Activated naive CD4-positive, alpha-beta T cell treated with anti-CD3 and anti-CD28 coated beads for 36 hours (primary cell): ENCODE data around the gene EFNA2. TPM values are rescaled to one million over a fixed set of nuclear protein-coding genes. Genes with fewer than 3 reads are reported as not detected.

Source experiments
- CTCF ChIA-PET: fragments of 350-600 bp; sonication (Branson Sonifier 250); formaldehyde crosslinking; loops from one replicate; lab custom pipeline; 2021; ENCODE audit warnings: antibody characterized with exemption; lab: Charles Lee
- DNase-seq: peaks from one replicate; pipeline ENCODE4 v3.0.0-alpha.2; 2020
- H3K27ac Mint-ChIP-seq: one replicate; pipeline ENCODE4 v1.8.0; 2021; ENCODE audit warnings: mild to moderate bottlenecking, mixed read lengths
- H3K27me3 Mint-ChIP-seq: one replicate; pipeline ENCODE4 v1.8.0; 2021; ENCODE audit warnings: low read depth, mixed read lengths
- H3K36me3 Mint-ChIP-seq: one replicate; pipeline ENCODE4 v1.8.0; 2021; ENCODE audit warnings: low read depth, mixed read lengths
- H3K4me1 Mint-ChIP-seq: one replicate; pipeline ENCODE4 v1.8.0; 2021; ENCODE audit warnings: low read depth, mixed read lengths
- H3K4me3 Mint-ChIP-seq: one replicate; pipeline ENCODE4 v1.8.0; 2021; ENCODE audit warnings: mild to moderate bottlenecking, moderate library complexity, mixed read lengths
- H3K9me3 Mint-ChIP-seq: one replicate; pipeline ENCODE4 v1.8.0; 2021; ENCODE audit warnings: mixed read lengths
- intact Hi-C: fragments of 100-400 bp; cut with micrococcal nuclease; formaldehyde crosslinking; loops from one replicate; pipeline ENCODE4 v1.15.1; 2023
- total RNA-seq, 2 experiments: library from RNA; stranded (reverse); gene quantifications; one replicate each; pipeline ENCODE4 v1.2.3, GENCODE V29; 2021

The EFNA2 gene
- total RNA-seq, 2 experiments from 2014 or later, result not detected

GRCh38 chr19:1270213-1270853 is 15.3 kb upstream of the EFNA2 start:
- no peak for DNase-seq
- intact Hi-C loops, result loop anchor here (10.0 kb wide), 1 partner anchor 324 kb away; the partner anchor contains the start of gene MBD3
- Mint-ChIP-seq H3K4me3 (peak overlapping the region; percentile 87), H3K4me1 (peaks cover 65% of the 10 kb centered on the region), H3K36me3 (peaks cover 43% of the 10 kb centered on the region), H3K9me3 (no peaks in the 10 kb centered on the region), H3K27ac (peak overlapping the region; percentile 83), H3K27me3 (no peaks in the 10 kb centered on the region)
- CTCF ChIA-PET, result no interaction called here

- H3K9me3 Mint-ChIP-seq, result no peaks in the 10 kb centered on the region
- peaks cover 42% of the 10 kb centered on the region for H3K36me3 Mint-ChIP-seq
- intact Hi-C loops, result loop anchor here (10.0 kb wide), 1 partner anchor 324 kb away; the partner anchor contains the start of gene MBD3
- CTCF ChIA-PET, result interaction anchor here (3.7 kb wide), 1 partner anchor 27 kb away, joined by 25 read pairs; no protein-coding TSS in a partner anchor
- H3K4me3 Mint-ChIP-seq, result peak overlapping the region; percentile 87
- peaks cover 60% of the 10 kb centered on the region for H3K4me1 Mint-ChIP-seq
- H3K27ac Mint-ChIP-seq, result peak overlapping the region; percentile 83
- no peaks in the 10 kb centered on the region for H3K27me3 Mint-ChIP-seq
- DNase-seq, result no peak
These were observed 14.7 kb upstream of the EFNA2 start for GRCh38 chr19:1270854-1271527.

DNA sequence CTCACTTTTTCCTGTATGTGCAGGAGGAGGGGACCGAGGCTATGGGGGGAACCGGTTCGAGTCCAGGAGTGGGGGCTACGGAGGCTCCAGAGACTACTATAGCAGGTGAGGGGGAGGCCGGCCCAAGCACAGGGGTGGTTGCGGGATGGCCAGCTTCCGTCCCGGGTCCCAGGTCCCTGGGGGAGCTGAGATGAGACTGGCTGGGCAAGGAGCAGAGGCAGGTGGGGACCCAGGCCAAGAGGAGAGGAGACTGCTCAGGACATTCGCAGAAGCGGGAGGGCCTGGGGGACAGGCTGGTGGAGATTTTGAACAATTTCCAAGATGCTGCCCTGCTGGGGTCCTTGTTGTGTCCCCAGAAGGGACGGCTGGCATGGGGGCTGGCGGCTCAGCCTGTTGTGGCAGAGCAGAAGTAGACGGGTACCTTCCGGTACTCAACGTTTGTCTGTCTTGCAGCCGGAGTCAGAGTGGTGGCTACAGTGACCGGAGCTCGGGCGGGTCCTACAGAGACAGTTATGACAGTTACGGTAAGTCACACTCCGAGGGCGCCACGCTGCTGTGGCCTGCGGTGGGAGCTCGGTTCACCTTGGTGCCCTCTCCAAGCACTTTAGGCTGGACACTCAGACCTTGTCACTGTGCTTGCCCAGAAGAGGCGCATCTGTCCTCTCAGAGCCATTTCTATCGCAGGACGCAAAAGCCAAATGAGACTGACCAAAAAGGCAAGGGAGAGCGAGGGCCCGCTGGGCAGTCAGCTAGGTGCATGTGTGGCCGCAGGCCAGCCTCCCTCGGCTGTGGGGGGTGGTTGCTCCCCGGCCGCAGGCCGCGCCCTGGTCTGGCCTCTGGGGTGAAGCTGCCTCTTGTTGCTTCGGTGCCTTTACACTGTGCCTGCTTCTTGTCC is 13.9 kb upstream of the EFNA2 start:
- peaks cover 61% of the 10 kb centered on the region for H3K4me1 Mint-ChIP-seq
- peak overlapping the region; percentile 87 for H3K4me3 Mint-ChIP-seq
- H3K27me3 Mint-ChIP-seq, result no peaks in the 10 kb centered on the region
- intact Hi-C loops, result loop anchor here (10.0 kb wide), 1 partner anchor 323 kb away; the partner anchor contains the start of gene MBD3
- H3K36me3 Mint-ChIP-seq, result peaks cover 46% of the 10 kb centered on the region
- peak overlapping the region; percentile 83 for H3K27ac Mint-ChIP-seq
- CTCF ChIA-PET, result interaction anchor here (3.7 kb wide), 1 partner anchor 28 kb away, joined by 25 read pairs; no protein-coding TSS in a partner anchor
- no peaks in the 10 kb centered on the region for H3K9me3 Mint-ChIP-seq
- DNase-seq, result no peak

GRCh38 chr19:1272423-1273262 is 13.0 kb upstream of the EFNA2 start:
- Mint-ChIP-seq H3K36me3 (peaks cover 48% of the 10 kb centered on the region), H3K4me1 (peaks cover 59% of the 10 kb centered on the region), H3K9me3 (no peaks in the 10 kb centered on the region), H3K27ac (peak overlapping the region; percentile 70), H3K27me3 (no peaks in the 10 kb centered on the region), H3K4me3 (peak overlapping the region; percentile 32)
- intact Hi-C loops, result loop anchor here (10.0 kb wide), 1 partner anchor 322 kb away; the partner anchor contains the start of gene MBD3
- CTCF ChIA-PET, result interaction anchor here (3.7 kb wide), 1 partner anchor 29 kb away, joined by 25 read pairs; no protein-coding TSS in a partner anchor
- DNase-seq, result no peak

DNA sequence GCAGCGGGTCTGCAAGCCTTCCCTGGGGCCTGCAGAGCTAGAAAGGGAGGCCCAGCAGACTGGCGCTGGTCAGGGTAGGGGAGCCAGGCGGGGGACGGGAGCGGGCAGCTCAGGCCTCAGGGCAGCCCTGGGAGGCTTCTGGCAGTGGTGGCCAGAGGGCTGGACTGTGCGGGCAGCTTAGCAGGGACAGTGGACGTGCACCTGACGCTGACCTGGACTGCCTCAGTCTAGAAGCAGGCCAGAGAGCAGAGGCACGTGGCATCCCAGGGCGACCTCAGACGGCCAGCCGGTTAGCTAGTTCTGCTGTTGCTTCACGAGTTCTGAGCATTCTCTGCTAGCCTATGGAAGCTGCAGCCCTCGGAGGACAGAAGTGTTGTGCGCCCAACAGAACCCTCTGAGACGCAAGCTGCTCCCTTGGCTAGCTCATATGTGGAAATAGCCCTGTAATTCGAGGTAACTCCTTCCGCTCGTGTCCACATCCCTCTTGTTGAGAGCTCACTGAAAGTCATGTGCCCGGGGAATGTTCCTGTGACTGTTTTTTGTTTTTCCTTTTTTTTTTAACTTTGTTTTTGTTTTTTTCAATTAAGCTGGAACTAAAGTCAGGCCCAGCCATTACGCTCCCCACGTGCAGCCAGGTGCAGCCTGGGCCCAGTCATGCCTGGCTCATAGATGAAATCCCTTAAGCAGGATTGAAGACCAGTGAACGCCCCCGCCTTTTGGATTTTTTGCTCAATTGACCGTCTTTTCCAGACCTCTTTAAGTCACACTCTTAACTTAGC is 12.2 kb upstream of the EFNA2 start:
- peak overlapping the region; percentile 70 for H3K27ac Mint-ChIP-seq
- CTCF ChIA-PET, result interaction anchor here (3.7 kb wide), 1 partner anchor 29 kb away, joined by 25 read pairs; no protein-coding TSS in a partner anchor
- peaks cover 57% of the 10 kb centered on the region for H3K4me1 Mint-ChIP-seq

DNA sequence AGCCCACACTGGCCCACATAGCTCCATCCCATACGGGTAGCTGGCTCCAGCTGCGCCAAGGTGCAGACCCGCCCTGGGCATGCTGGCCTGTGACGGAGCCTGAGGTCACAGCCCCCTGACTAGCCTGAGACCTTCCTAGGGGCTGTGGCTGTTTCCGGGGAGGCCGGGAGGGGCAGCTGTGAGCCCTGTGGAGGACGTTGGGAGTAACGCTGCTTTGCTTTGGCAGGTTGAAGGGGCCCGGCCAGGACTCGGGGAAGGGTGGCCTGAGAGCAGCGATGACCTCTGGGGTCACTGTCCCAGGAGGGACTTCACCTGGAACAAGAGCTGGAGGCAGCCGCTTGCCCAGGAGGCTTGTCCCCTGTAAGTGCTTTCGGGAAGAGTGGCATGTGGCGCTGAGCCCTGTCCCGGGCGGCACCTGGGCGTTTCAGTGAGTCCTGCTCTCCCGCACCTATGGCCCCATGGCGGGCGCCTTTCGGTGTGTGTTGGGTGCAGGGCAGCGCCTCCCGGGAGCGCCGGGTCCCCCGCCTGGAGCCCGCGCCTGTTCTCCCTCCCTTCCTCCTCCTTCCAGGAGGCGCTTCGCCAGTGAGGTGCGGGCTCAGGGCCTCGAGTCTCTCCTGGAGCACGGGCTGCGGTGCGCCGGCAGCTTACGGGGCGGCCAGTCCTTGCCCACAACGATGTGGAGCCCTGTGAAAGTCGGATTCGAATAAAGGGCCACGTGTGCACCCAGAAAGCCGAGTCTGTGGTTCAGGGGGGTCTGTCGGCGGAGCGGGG is 11.4 kb upstream of the EFNA2 start:
- intact Hi-C loops, result loop anchor here (10.0 kb wide), 1 partner anchor 321 kb away; the partner anchor contains the start of gene MBD3
- Mint-ChIP-seq H3K27ac (peak overlapping the region; percentile 73), H3K36me3 (peaks cover 59% of the 10 kb centered on the region), H3K4me3 (peak overlapping the region; percentile 71), H3K4me1 (peaks cover 53% of the 10 kb centered on the region), H3K27me3 (no peaks in the 10 kb centered on the region), H3K9me3 (no peaks in the 10 kb centered on the region)
- DNase-seq, result no peak
- CTCF ChIA-PET, result interaction anchor here (3.7 kb wide), 1 partner anchor 30 kb away, joined by 25 read pairs; no protein-coding TSS in a partner anchor

More for the DNA sequence above, 12.2 kb upstream of the EFNA2 start:
- H3K27me3 Mint-ChIP-seq, result no peaks in the 10 kb centered on the region
- DNase-seq, result no peak
- intact Hi-C loops, result loop anchor here (10.0 kb wide), 1 partner anchor 321 kb away; the partner anchor contains the start of gene MBD3
- no peaks in the 10 kb centered on the region for H3K9me3 Mint-ChIP-seq
- H3K36me3 Mint-ChIP-seq, result peaks cover 53% of the 10 kb centered on the region
- peak overlapping the region; percentile 42 for H3K4me3 Mint-ChIP-seq

GRCh38 chr19:1274852-1275259 is 10.8 kb upstream of the EFNA2 start:
- peaks cover 57% of the 10 kb centered on the region for H3K4me1 Mint-ChIP-seq
- peak overlapping the region; percentile 71 for H3K4me3 Mint-ChIP-seq
- H3K27me3 Mint-ChIP-seq, result no peaks in the 10 kb centered on the region
- CTCF ChIA-PET, result interaction anchor here (0.9 to 1.6 kb wide), 2 partner anchors 8 to 31 kb away, joined by 4 to 8 read pairs; no protein-coding TSS in a partner anchor
- no peaks in the 10 kb centered on the region for H3K9me3 Mint-ChIP-seq
- no peak for DNase-seq
- H3K27ac Mint-ChIP-seq, result peak overlapping the region; percentile 73
- intact Hi-C loops, result loop anchor here (1.0 to 10.0 kb wide), 6 partner anchors 82 to 320 kb away; partner anchors contain the start of genes ADAMTSL5, DAZAP1, MBD3 and NDUFS7
- peaks cover 61% of the 10 kb centered on the region for H3K36me3 Mint-ChIP-seq

- peak; percentile 96 for DNase-seq
- Mint-ChIP-seq H3K27ac (peak within 1 kb of the TSS; percentile 94), H3K9me3 (no peaks in the 10 kb centered on the region), H3K36me3 (peaks cover 58% of the 10 kb centered on the region), H3K4me3 (peak within 1 kb of the TSS; percentile 87), H3K4me1 (peaks cover 55% of the 10 kb centered on the region), H3K27me3 (no peaks in the 10 kb centered on the region)
- intact Hi-C loops, result loop anchor here (1.0 to 10.0 kb wide), 6 partner anchors 82 to 319 kb away; partner anchors contain the start of genes ADAMTSL5, DAZAP1, MBD3 and NDUFS7
- CTCF ChIA-PET, result interaction anchor here (0.9 to 1.6 kb wide), 2 partner anchors 9 to 31 kb away, joined by 4 to 8 read pairs; no protein-coding TSS in a partner anchor
These were observed 10.3 kb upstream of the EFNA2 start, which contains the start of gene FAM174C for GRCh38 chr19:1275260-1275975. Gene FAM174C, plus strand, starts transcription at chr19:1275530. Its CDS starts 20 bp downstream, at chr19:1275550.

GRCh38 chr19:1275976-1276627 is 9.6 kb upstream of the EFNA2 start:
- CTCF ChIA-PET, result interaction anchor here (1.6 kb wide), 1 partner anchor 32 kb away, joined by 8 read pairs; no protein-coding TSS in a partner anchor
- no peaks in the 10 kb centered on the region for H3K9me3 Mint-ChIP-seq
- no peak for DNase-seq
- peak overlapping the region; percentile 94 for H3K27ac Mint-ChIP-seq
- H3K36me3 Mint-ChIP-seq, result peaks cover 52% of the 10 kb centered on the region
- intact Hi-C loops, result loop anchor here (1.0 to 10.0 kb wide), 7 partner anchors 81 to 319 kb away; partner anchors contain the start of genes ADAMTSL5, DAZAP1, MBD3 and NDUFS7
- peak overlapping the region; percentile 87 for H3K4me3 Mint-ChIP-seq
- peaks cover 49% of the 10 kb centered on the region for H3K4me1 Mint-ChIP-seq
- H3K27me3 Mint-ChIP-seq, result no peaks in the 10 kb centered on the region
